Stomach smooth muscle (tissue), 2 donors: ENCODE data around the gene KRTAP4-3.
"Not testable (repeated sequence)": the region's sequence is repeated elsewhere in the genome, so short reads cannot be mapped to it uniquely, and the experiment has no call there.

Experiments used
- H3K27ac ChIP-seq: one replicate; pipeline ENCODE4 v1.7.0; 2013; ENCODE audit warnings: mild to moderate bottlenecking, low read length, inconsistent platforms
- H3K27me3 ChIP-seq, 2 donors: one replicate each; pipeline ENCODE4 v1.7.0; 2013; ENCODE audit warnings: low read length in 2 of 2; ENCODE audit not compliant: insufficient read depth in 2 of 2, control insufficient read depth in 1 of 2
- H3K36me3 ChIP-seq, 2 donors: one replicate each; pipeline ENCODE4 v1.7.0; 2013; ENCODE audit warnings: low read length in 2 of 2; ENCODE audit not compliant: control insufficient read depth in 2 of 2, insufficient read depth in 2 of 2
- H3K4me1 ChIP-seq: one replicate; pipeline ENCODE4 v1.7.0; 2013; ENCODE audit warnings: low read length; ENCODE audit not compliant: control insufficient read depth, insufficient read depth
- H3K4me3 ChIP-seq, 2 donors: one replicate each; pipeline ENCODE4 v1.7.0; 2013; ENCODE audit warnings: low read length in 2 of 2
- H3K9ac ChIP-seq, 2 donors: one replicate each; pipeline ENCODE4 v1.7.0; 2013; ENCODE audit warnings: low read length in 2 of 2, mild to moderate bottlenecking in 1 of 2
- H3K9me3 ChIP-seq, 2 donors: one replicate each; pipeline ENCODE4 v1.7.0; 2013; ENCODE audit warnings: low read length in 2 of 2; ENCODE audit not compliant: control insufficient read depth in 2 of 2
- donor health status: healthy.
- donor health status: Pancreatic carcinoma.

The KRTAP4-3 gene

GRCh38 chr17:41184480-41184961, 16.5 kb upstream of the KRTAP4-3 start, which contains the start of gene KRTAP4-1:
Gene KRTAP4-1 (minus strand): TSS chr17:41184911. CDS start chr17:41184854, 57 bp downstream.
- H3K27me3 ChIP-seq = peaks cover 0 to 4% of the 10 kb centered on the region in 2 donors
- no peaks in the 10 kb centered on the region for H3K36me3 ChIP-seq
- no peak within 1 kb of the TSS for H3K4me3 ChIP-seq
- no peak within 1 kb of the TSS for H3K27ac ChIP-seq
- no peak within 1 kb of the TSS for H3K9ac ChIP-seq
- H3K4me1 ChIP-seq = no peaks in the 10 kb centered on the region
- H3K9me3 ChIP-seq = no peaks in the 10 kb centered on the region

GRCh38 chr17:41178843-41179616, 11.0 kb upstream of the KRTAP4-3 start:
- H3K27ac ChIP-seq = no peak overlapping the region
- H3K9ac ChIP-seq = no peak overlapping the region
- no peaks in the 10 kb centered on the region for H3K4me1 ChIP-seq
- H3K36me3 ChIP-seq = no peaks in the 10 kb centered on the region
- no peaks in the 10 kb centered on the region for H3K9me3 ChIP-seq
- H3K4me3 ChIP-seq = no peak overlapping the region
- H3K27me3 ChIP-seq = peaks cover 0 to 8% of the 10 kb centered on the region in 2 donors

DNA sequence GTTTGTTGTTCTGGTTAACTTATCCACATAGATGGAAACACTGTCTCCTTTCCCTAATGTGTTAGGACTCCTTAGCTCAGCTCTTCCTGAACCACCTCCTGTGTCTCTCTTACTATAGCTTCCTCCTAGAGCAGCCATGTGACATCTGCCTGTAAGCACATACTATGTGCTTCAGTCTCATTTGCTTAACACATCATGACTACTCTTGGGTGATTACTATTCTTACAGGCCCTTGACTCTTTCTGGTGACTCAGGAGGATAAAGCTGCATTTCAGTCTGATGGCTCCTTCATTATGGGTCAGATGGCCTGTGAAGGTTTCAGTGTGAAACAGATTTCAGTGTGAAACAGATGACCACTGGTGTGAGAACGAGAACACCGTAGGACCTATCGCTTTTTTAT, 10.3 kb upstream of the KRTAP4-3 start:
- Histone ChIP-seq H3K4me3 (no peak overlapping the region), H3K4me1 (no peaks in the 10 kb centered on the region), H3K9ac (no peak overlapping the region), H3K9me3 (no peaks in the 10 kb centered on the region), H3K36me3 (no peaks in the 10 kb centered on the region), H3K27ac (no peak overlapping the region), H3K27me3 (peaks cover 0 to 9% of the 10 kb centered on the region in 2 donors)

DNA sequence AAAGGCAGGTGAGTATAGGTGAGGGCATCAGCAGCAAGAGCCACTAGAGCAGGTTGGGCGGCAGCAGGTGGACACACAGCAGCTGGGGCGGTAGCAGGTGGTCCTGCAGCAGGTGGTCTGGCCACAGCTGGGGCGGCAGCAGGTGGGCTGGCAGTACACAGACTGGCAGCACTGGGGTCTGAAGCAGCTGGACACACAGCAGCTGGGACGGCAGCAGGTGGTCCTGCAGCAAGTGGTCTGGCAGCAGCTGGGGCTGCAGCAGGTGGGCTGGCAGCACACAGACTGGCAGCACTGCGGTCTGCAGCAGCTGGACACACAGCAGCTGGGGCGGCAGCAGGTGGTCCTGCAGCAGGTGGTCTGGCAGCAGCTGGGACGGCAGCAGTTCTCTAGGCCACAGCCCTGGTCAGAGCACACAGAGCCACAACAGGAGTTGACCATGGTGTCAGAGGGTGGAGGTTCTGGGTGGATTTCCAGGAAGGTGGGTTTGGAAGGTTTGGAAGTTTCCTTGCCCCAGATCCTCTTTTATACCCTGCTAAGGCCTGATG, 9.8 kb upstream of the KRTAP4-3 start, which contains the start of gene KRTAP4-2:
TSS of gene KRTAP4-2 (minus strand) at position 495 of the 545 bp plus-strand sequence. CDS start at position 438, 57 bp downstream.
- Histone ChIP-seq H3K4me3 (no peak within 1 kb of the TSS), H3K36me3 (no peaks in the 10 kb centered on the region), H3K9ac (no peak within 1 kb of the TSS), H3K27ac (no peak within 1 kb of the TSS), H3K4me1 (no peaks in the 10 kb centered on the region), H3K9me3 (no peaks in the 10 kb centered on the region), H3K27me3 (peaks cover 0 to 9% of the 10 kb centered on the region in 2 donors)

DNA sequence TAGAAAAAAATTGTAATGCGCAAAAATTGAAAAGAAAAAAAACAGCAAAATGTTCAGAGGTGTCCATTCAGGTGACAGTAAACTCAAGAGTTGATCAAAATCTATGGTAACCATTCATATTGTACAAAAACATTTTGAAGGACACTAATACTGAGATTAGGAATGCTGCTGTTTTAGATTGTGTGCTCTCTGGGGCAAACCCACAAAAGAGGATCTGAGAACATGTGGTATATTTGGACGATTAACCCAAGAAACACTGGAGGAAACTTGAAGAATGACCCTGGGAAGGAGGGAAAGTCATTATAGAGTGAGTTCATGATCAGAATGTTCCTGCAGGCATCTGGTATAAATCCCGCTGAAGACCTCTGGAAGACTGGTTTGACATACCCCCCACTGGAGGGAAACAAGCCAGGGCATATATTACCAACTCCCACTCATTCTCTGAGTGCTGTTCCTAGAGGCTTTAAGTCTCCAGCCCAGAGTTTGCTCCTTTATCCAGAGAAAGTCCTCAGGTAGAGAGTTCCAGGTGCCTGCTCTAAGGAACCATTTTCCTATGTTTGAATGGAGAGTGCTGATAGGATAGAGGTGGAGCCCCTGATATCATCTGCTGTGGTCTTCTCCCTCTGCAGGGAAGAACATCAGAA, 8.8 kb upstream of the KRTAP4-3 start:
- no peaks in the 10 kb centered on the region for H3K36me3 ChIP-seq

DNA sequence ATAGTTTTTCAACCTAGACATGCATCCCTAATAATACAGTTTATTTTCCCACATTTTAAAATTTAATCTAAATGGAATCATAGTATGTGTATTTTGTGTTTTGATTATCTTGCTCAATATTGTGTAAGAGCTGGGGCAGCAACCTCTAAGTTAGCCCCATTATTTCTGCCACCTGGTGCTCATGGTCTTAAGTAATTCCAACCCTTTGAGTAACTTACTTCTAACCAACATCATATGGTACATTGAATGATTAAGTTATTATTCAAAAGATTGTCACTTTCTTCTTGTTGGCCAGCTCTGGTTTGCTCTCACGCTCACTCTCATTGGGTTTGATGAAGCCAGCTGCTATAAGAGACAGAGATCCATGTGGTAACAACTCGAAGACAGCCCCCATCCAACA, 3.9 kb upstream of the KRTAP4-3 start:
- Histone ChIP-seq H3K4me1 (no peaks in the 10 kb centered on the region), H3K27me3 (peaks cover 0 to 9% of the 10 kb centered on the region in 2 donors), H3K36me3 (no peaks in the 10 kb centered on the region), H3K9ac (no peak overlapping the region), H3K27ac (no peak overlapping the region), H3K4me3 (no peak overlapping the region), H3K9me3 (no peaks in the 10 kb centered on the region)

More for the DNA sequence above, 8.8 kb upstream of the KRTAP4-3 start:
- no peak overlapping the region for H3K9ac ChIP-seq
- no peak overlapping the region for H3K4me3 ChIP-seq
- peaks cover 0 to 9% of the 10 kb centered on the region in 2 donors for H3K27me3 ChIP-seq
- H3K9me3 ChIP-seq = no peaks in the 10 kb centered on the region
- no peaks in the 10 kb centered on the region for H3K4me1 ChIP-seq
- no peak overlapping the region for H3K27ac ChIP-seq

- Histone ChIP-seq H3K4me1 (no peaks in the 10 kb centered on the region), H3K9me3 (no peaks in the 10 kb centered on the region), H3K9ac (no peak overlapping the region), H3K36me3 (no peaks in the 10 kb centered on the region), H3K27me3 (no peaks in the 10 kb centered on the region), H3K27ac (no peak overlapping the region), H3K4me3 (no peak overlapping the region)
These were observed 460 bp downstream of the KRTAP4-3 start for GRCh38 chr17:41167561-41167960.

- H3K4me1 ChIP-seq = no peaks in the 10 kb centered on the region
- no peak overlapping the region for H3K4me3 ChIP-seq
- H3K36me3 ChIP-seq = no peaks in the 10 kb centered on the region
- no peak overlapping the region for H3K27ac ChIP-seq
- peaks cover 0 to 2% of the 10 kb centered on the region in 2 donors for H3K27me3 ChIP-seq
- no peaks in the 10 kb centered on the region for H3K9me3 ChIP-seq
- no peak overlapping the region for H3K9ac ChIP-seq
These were observed 4.2 kb downstream of the KRTAP4-3 start for GRCh38 chr17:41163828-41164227.

DNA sequence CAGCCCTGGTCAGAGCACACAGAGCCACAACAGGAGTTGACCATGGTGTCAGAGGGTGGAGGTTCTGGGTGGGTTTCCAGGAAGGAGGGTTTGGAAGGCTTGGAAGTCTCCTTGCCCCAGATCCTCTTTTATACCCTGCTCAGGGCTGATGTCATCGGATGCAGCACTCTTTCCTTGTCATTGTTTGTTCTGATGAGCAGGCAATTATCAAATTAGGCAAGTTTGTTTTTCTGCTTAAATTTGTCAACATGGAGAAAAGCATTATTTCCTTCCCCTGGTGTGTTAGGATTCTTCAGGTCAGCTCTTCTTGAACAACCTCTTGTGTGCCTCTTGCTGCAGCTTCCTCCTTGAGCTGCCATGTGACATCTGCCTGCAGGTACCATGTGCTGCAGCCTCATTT, 7.4 kb downstream of the KRTAP4-3 start, which contains the start of gene KRTAP4-4:
TSS of gene KRTAP4-4 (minus strand) at position 101 of the 400 bp plus-strand sequence. CDS start at position 44, 57 bp downstream.
- Histone ChIP-seq H3K4me3 (no peak within 1 kb of the TSS), H3K9me3 (no peaks in the 10 kb centered on the region), H3K36me3 (no peaks in the 10 kb centered on the region), H3K27me3 (peaks cover 0 to 2% of the 10 kb centered on the region in 2 donors), H3K9ac (no peak within 1 kb of the TSS), H3K27ac (no peak within 1 kb of the TSS), H3K4me1 (no peaks in the 10 kb centered on the region)

DNA sequence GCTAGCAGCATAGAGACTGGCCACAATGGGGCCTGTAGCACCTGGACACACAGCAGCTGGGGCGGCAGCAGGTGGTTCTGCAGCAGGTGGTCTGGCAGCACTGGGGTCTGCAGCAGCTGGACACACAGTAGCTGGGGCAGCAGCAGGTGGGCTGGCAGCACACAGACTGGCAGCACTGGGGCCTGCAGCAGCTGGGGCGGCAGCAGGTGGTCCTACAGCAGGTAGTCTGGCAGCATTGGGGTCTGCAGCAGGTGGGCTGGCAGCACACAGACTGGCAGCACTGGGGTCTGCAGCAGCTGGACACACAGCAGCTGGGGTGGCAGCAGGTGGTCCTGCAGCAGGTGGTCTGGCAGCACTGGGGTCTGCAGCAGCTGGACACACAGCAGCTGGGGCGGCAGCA, 7.8 kb downstream of the KRTAP4-3 start:
- H3K27ac ChIP-seq, H3K9ac ChIP-seq, H3K4me1 ChIP-seq, H3K36me3 ChIP-seq, H3K27me3 ChIP-seq, H3K9me3 ChIP-seq, H3K4me3 ChIP-seq: not testable (repeated sequence)
